Measurements from ENCODE around the gene TANGO2.

The TANGO2 gene

DNA sequence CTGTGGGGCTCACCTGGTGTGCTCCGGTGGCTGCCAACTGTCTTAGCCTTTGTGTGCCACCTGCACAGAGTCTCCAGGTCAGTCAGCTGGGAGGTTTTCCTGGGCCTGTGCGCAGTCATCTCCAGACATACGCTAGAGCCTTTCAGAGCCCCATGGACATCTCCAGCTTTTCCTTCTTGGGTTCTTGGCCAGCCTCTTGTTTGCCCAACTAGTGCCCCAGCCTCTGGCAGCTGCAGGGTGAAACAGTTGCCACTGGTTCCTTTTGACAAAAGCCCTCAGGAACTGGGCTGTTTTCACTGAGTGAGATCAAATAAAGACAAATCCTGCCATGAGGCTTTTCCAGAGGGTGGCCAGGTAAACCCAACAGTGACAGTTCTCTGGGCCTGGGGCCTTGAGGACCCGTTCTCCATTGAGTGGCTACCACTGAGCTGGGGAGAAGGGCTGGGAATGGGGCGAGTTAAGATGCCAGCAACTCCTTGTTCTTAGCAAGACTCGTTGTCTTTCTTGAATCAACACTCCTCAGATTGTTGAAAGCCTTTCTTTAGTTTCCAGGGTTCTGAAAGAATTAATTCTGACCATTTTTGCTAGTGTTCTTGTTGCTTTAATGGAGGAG, 78.3 kb downstream of the TANGO2 start:
- H3K4me1 ChIP-seq: no peaks in the 10 kb centered on the region
- intact Hi-C loops (cut with DNase I; ENCODE audit: low total_unique reads): no loop called here
- TF ChIP-seq, protein P1, sequence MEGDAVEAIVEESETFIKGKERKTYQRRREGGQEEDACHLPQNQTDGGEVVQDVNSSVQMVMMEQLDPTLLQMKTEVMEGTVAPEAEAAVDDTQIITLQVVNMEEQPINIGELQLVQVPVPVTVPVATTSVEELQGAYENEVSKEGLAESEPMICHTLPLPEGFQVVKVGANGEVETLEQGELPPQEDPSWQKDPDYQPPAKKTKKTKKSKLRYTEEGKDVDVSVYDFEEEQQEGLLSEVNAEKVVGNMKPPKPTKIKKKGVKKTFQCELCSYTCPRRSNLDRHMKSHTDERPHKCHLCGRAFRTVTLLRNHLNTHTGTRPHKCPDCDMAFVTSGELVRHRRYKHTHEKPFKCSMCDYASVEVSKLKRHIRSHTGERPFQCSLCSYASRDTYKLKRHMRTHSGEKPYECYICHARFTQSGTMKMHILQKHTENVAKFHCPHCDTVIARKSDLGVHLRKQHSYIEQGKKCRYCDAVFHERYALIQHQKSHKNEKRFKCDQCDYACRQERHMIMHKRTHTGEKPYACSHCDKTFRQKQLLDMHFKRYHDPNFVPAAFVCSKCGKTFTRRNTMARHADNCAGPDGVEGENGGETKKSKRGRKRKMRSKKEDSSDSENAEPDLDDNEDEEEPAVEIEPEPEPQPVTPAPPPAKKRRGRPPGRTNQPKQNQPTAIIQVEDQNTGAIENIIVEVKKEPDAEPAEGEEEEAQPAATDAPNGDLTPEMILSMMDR (IDR thresholded peaks at IDR 0.05): no peak
- no peak overlapping the region for H3K4me3 ChIP-seq
- DNase-seq: no peak
- H3K9me3 ChIP-seq: peaks cover 0 to 7% (median 3%) of the 10 kb centered on the region in 3 donors
- H3K36me3 ChIP-seq: peaks cover 63 to 100% (median 81%) of the 10 kb centered on the region in 3 donors
- H3K27me3 ChIP-seq: no peaks in the 10 kb centered on the region
- H3K27ac ChIP-seq: no peak overlapping the region

DNA sequence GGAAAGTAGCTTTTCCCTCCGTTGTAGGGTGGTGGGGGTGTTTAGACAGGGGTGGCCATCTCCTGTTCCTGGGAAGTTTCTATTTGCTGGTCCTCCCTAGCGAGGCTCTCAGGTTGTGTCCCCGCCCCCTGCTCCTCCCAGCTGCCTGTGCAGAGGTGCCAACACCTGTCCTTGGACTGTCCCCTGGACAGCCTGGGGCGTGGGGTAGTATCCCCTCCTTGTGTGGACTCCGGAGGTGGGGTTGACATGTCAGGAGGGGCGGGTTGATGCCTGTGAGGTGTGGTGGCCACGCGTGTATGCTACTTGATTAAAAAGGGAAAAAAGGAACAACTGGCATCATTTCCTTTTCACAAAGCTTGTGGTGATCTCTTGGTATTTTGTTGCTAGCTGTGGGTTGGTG, 80.7 kb downstream of the TANGO2 start:
- no peak overlapping the region for H3K27ac ChIP-seq
- DNase-seq: no peak
- no peaks in the 10 kb centered on the region for H3K4me1 ChIP-seq
- H3K27me3 ChIP-seq: no peaks in the 10 kb centered on the region
- H3K36me3 ChIP-seq: peaks cover 64 to 100% (median 79%) of the 10 kb centered on the region in 3 donors
- intact Hi-C loops (cut with DNase I; ENCODE audit: low total_unique reads): no loop called here
- no peak overlapping the region for H3K4me3 ChIP-seq
- TF ChIP-seq, protein P1 (IDR thresholded peaks at IDR 0.05): no peak
- peaks cover 0 to 4% (median 2%) of the 10 kb centered on the region in 3 donors for H3K9me3 ChIP-seq

DNA sequence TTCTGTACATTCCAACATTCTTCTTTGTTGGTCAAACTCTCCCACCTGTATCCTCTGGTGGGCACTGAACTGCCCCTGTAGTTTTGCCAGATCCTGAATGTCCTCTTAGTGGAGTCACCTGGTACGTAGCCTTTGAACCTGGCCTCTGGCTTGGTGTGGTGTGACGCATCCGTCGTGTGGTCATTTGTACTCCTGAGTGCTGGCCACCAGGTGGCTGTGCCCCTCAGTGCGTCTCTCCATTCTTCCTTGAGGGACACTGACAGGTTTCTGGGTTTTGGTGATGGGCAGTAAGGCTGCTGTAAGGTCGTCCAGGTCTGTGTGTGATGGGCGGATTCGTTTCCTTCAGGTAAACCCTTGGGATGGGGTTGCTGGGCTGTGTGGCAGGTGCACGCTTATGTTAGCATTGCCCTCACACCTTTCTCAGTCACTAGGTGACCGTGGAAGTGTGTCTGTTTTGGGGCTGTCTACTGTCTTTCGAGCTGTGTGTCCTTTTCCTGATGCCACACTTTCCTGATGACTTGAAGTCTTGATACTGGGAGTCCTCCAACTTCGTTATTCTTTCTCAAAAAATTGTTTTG, 81.4 kb downstream of the TANGO2 start:
- Histone ChIP-seq H3K27me3 (no peaks in the 10 kb centered on the region), H3K27ac (no peak overlapping the region), H3K4me1 (no peaks in the 10 kb centered on the region), H3K9me3 (no peaks in the 10 kb centered on the region), H3K36me3 (peaks cover 64 to 100% (median 79%) of the 10 kb centered on the region in 3 donors), H3K4me3 (no peak overlapping the region)
- TF ChIP-seq, protein P1 (IDR thresholded peaks at IDR 0.05): no peak
- intact Hi-C loops (cut with DNase I; ENCODE audit: low total_unique reads): no loop called here
- no peak for DNase-seq

DNA sequence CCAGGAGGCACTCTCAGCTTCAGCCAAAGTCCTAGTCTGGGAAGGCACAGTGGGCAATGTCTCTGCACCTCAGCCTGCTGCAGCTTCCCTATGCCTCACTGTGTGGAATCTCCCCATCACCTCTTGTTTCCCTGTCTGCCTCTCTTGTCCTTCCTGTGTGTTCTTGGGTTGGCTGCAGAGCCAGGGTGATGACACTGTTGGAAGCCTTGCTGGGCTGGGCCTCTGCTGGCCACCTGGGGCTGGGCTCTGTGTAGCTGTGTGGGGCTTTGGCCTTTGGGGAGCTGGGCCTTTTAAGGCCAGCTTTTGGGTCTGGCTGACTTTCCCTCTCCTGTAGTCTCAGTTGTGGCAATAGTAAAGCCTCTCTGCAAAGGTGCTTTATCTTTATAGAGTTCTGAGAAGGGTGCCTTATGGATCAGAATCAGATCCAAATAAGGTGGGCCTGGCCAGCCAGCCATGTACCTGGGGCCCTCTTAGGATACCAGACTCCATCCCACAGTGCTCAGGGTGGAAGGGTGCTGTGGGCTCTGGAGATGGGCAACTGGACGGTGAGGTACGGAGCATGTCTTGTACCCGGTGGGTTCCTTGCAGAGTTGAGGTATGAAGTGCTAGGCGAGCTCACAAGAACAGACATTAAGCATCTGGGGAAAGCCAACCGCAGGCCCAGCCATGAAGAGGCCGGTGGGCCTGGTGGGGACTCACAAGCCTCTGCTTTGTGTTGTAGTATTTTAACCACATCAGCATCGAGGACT, 84.7 kb downstream of the TANGO2 start:
- intact Hi-C loops (cut with DNase I; ENCODE audit: low total_unique reads): no loop called here
- H3K9me3 ChIP-seq: no peaks in the 10 kb centered on the region
- H3K36me3 ChIP-seq: peaks cover 67 to 100% (median 81%) of the 10 kb centered on the region in 3 donors
- TF ChIP-seq, protein P1 (IDR thresholded peaks at IDR 0.05): no peak
- no peaks in the 10 kb centered on the region for H3K4me1 ChIP-seq
- no peak overlapping the region for H3K4me3 ChIP-seq
- DNase-seq: no peak
- H3K27ac ChIP-seq: no peak overlapping the region
- H3K27me3 ChIP-seq: no peaks in the 10 kb centered on the region

DNA sequence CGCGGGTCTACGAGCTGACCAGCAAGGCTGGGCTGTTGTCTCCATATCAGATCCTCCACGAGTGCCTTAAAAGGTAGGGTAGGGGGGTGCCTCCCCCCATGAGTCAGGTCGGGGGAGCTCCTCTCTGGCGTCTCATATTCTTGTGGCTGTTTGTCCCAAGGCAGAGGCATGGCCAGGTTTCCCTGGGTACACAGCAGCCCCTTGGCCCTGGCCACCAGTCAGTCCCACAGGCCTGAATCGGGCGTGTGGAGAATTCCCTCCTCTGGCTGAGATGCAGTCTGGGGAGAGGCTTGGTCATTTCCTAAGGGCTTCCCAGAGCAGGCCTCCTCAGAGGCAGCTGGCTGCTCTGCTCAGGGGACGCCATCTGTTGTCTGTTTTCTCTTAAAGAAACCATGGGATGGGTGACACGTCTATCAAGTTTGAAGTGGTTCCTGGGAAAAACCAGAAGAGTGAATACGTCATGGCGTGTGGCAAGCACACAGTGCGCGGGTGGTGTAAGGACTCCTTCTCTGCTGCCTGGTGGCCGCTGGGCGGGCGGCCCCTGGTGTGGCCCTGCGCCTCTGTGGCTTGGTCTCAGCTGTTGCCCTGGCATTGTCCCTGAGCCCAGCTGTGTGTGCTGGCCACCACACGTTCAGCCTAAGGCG, 85.4 kb downstream of the TANGO2 start:
- intact Hi-C loops (cut with DNase I; ENCODE audit: low total_unique reads): no loop called here
- no peaks in the 10 kb centered on the region for H3K27me3 ChIP-seq
- no peak for DNase-seq
- H3K4me3 ChIP-seq: no peak overlapping the region
- H3K27ac ChIP-seq: no peak overlapping the region
- H3K9me3 ChIP-seq: no peaks in the 10 kb centered on the region
- TF ChIP-seq, protein P1 (IDR thresholded peaks at IDR 0.05): no peak
- H3K4me1 ChIP-seq: no peaks in the 10 kb centered on the region
- peaks cover 62 to 100% (median 74%) of the 10 kb centered on the region in 3 donors for H3K36me3 ChIP-seq
